Measurements from ENCODE around the gene TMED7.

Gene TMED7

DNA sequence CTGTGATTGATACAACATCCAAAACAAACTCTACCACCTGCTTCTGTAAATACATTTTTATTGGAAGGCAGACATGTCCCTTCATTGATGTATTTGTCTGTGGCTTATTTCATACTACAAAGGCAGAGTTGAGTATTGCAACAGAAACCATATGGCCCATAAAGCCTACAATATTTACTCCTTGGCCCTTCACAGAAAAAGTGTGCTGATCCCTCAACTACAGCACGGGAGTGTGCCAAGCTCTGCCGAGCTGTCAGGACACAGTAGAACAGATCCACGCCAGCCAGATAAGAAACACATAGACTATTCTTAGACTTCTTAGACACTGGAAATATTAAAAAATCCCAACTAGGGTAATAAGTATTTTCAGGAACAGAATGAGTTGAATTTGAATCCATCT lies 36.8 kb downstream of the TMED7 start:
- TF ChIP-seq CTCF (IDR thresholded peaks at IDR 0.05; ENCODE audit: control insufficient read depth, insufficient read depth, low read depth, low read length, missing control alignments) = no peak

GRCh38 chr5:115588640-115589039 lies 37.2 kb downstream of the TMED7 start:
- no peak for DNase-seq (ENCODE audit: low read depth)
- TF ChIP-seq CTCF (IDR thresholded peaks at IDR 0.05; ENCODE audit: control insufficient read depth, insufficient read depth, low read depth, low read length, missing control alignments) = no peak
- H3K4me3 ChIP-seq (ENCODE audit: control insufficient read depth, low read depth, low read length) = no peak overlapping the region

More for the DNA sequence above, 36.8 kb downstream of the TMED7 start:
- no peak for DNase-seq (ENCODE audit: low read depth)
- H3K4me3 ChIP-seq (ENCODE audit: control insufficient read depth, low read depth, low read length) = no peak overlapping the region

DNA sequence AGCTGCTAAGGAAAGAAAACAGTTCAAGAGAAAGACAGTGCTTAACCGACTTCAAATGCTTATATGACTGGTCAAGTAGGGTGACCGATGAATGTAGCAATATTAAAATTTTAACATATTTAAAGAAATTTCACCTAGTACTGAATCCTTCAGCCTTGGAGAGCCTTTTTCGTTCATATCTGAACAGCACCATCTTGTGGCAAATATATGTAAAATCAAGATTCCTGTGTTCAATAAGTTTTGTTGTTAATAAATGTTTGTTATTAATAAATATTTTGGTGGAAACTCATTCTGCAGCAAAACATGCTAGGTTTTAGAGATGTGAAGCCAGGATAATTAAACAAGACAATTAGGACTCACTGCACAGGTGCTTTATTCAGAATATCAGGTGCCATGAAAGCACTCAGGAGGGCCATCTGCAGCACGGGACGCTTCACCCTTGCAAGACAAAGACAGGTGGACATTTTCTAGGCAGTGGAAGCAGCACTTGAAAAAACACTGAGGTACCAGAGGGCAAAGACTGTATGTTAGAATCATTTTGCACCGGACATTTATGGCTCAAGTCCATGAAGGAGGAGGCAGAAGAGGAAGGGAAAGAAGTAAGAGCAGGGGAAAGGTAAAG lies 39.2 kb downstream of the TMED7 start:
- DNase-seq (ENCODE audit: low read depth) = no peak
- TF ChIP-seq CTCF (IDR thresholded peaks at IDR 0.05; ENCODE audit: control insufficient read depth, insufficient read depth, low read depth, low read length, missing control alignments) = peak; percentile 23
- no peak overlapping the region for H3K4me3 ChIP-seq (ENCODE audit: control insufficient read depth, low read depth, low read length)

DNA sequence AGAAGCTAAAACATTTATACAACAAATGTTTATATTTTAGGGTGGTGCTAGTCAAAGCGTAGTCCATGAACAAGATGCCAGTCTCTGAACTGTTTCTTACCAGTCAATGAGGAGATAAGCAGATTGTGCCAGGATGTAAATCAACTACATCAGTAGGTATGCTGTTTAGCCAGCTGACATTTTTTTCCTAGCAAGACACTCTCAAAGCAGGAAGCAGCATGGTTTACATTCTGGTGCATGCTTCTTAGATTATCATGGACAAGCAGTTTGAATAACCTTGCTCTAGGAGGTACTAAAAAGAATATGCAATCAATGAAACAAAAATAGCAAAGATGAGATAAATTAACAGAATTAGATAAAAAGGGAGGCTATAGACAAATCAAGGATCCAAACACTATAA lies 40.6 kb downstream of the TMED7 start:
- TF ChIP-seq CTCF (IDR thresholded peaks at IDR 0.05; ENCODE audit: control insufficient read depth, insufficient read depth, low read depth, low read length, missing control alignments) = no peak
- H3K4me3 ChIP-seq (ENCODE audit: control insufficient read depth, low read depth, low read length) = no peak overlapping the region
- DNase-seq (ENCODE audit: low read depth) = no peak

GRCh38 chr5:115584501-115584900 lies 41.3 kb downstream of the TMED7 start:
- no peak for TF ChIP-seq CTCF (IDR thresholded peaks at IDR 0.05; ENCODE audit: control insufficient read depth, insufficient read depth, low read depth, low read length, missing control alignments)
- DNase-seq (ENCODE audit: low read depth) = no peak
- H3K4me3 ChIP-seq (ENCODE audit: control insufficient read depth, low read depth, low read length) = no peak overlapping the region

DNA sequence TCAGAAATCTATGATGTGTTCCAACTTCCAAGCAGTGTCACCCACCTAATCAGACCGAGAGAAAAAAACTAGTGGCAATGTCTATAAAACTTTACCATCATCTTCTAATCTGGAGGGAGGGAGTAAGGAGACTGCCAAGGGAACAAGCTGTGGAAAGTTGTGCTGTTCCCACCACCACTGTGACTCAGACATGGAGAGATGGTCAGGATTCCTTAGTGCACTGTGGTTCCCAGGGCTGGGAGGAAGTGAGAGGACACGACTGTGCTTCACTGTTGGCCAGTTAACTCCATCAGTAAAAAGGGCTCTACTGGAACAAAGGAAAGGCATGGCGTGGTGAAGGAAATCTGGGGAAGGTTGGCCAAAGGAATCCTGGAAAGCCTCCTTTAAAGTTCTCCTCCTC lies 42.4 kb downstream of the TMED7 start:
- no peak for TF ChIP-seq CTCF (IDR thresholded peaks at IDR 0.05; ENCODE audit: control insufficient read depth, insufficient read depth, low read depth, low read length, missing control alignments)
- no peak overlapping the region for H3K4me3 ChIP-seq (ENCODE audit: control insufficient read depth, low read depth, low read length)
- peak; percentile 74 for DNase-seq (ENCODE audit: low read depth)

- no peak for DNase-seq (ENCODE audit: low read depth)
- TF ChIP-seq CTCF (IDR thresholded peaks at IDR 0.05; ENCODE audit: control insufficient read depth, insufficient read depth, low read depth, low read length, missing control alignments) = no peak
- H3K4me3 ChIP-seq (ENCODE audit: control insufficient read depth, low read depth, low read length) = no peak overlapping the region
These were observed 44.9 kb downstream of the TMED7 start for GRCh38 chr5:115580941-115581340.

Measured in AG09309 (cell line).